ENCODE measurements around the gene MYO1D. TPM values are rescaled to one million over a fixed set of nuclear protein-coding genes. Genes with fewer than 3 reads are reported as not detected.

MYO1D gene
- total and polyA plus RNA-seq, 2 donors (not counting 3 experiments of a cell fraction or from before 2014, with no cell fraction given), result 37.8 to 85.5 TPM

DNA sequence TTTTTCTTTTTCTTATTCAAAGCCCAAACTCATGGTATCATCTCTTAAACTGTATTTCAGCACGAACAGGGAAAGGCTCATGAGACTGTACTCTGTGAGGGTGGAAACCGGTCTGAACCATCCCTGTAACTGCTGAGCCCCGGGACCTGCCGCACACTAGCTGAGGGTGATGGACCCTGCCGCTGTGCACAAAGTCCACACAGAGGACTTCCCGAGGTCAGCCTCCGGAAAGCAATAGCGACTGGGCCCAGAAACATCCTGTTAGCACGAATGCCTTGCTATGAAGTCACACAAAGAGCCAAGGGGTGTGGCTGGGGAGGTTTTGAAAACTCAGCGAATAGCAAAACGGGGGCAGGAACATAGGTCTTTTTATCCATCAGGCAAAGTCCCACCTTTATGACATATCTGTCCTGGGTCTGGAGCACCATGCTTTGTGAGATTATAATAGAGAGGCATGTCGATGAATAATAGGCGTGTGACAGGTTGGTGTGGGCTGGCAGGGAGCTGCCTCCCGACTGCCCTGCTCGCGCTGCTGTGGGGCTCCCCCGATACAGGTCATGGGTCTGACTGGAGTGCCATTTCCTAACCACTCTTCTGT lies 356.7 kb downstream of the MYO1D start:
- Histone ChIP-seq H3K9me3 (replicated peaks; ENCODE audit: control insufficient read depth, insufficient read depth, low read length) (no peaks in the 10 kb centered on the region), H3K27me3 (ENCODE audit: control insufficient read depth in 2 of 2, insufficient read depth in 2 of 2, low read length in 2 of 2) (no peaks in the 10 kb centered on the region), H3K36me3 (ENCODE audit: control insufficient read depth in 2 of 2, extremely low read depth in 1 of 2, insufficient read depth in 2 of 2, low read length in 2 of 2) (no peaks in the 10 kb centered on the region), H3K9ac (replicated peaks; ENCODE audit: extremely low read depth, insufficient read depth, low read length) (peak overlapping the region; percentile 61), H3K4me2 (ENCODE audit: insufficient read depth, low read length) (peak overlapping the region; percentile 56), H2AFZ (ENCODE audit: low read depth, low read length) (peak overlapping the region; percentile 4), H3K9me1 (replicated peaks; ENCODE audit: control insufficient read depth, extremely low read depth, insufficient read depth, low read length) (no peaks in the 10 kb centered on the region), H3K4me3 (replicated peaks in 1 of 3; ENCODE audit: insufficient read depth in 1 of 3, low read depth in 1 of 3, low read length in 3 of 3) (peak overlapping the region in 2 of 3 experiments; percentile 3 to 50), H4K20me1 (replicated peaks; ENCODE audit: control insufficient read depth, extremely low read depth, insufficient read depth, low read length) (no peaks in the 10 kb centered on the region), H3K4me1 (ENCODE audit: control insufficient read depth, extremely low read depth, insufficient read depth, low read length) (peaks cover 19% of the 10 kb centered on the region), H3K79me2 (ENCODE audit: control insufficient read depth, insufficient read depth, low read length) (no peaks in the 10 kb centered on the region), H3K27ac (ENCODE audit: insufficient read depth, low read depth, low read length) (peak overlapping the region; percentile 66)
- CTCF ChIA-PET, result interaction anchor here (0.6 kb wide), 2 partner anchors 93 to 348 kb away, joined by 3 read pairs; no protein-coding TSS in a partner anchor
- TSS peak; percentile 77 for BruUV-seq (replicated peaks)
- dilution Hi-C loops (cut with MboI; ENCODE audit: extremely low pct_ligation_motif_present, low sequenced_read_pairs), result no loop called here
- POLR2A ChIA-PET, result no interaction called here
- DNase-seq (ENCODE audit: low read depth, low spot score), result peak; percentile 62
- TF ChIP-seq POLR2A (IDR thresholded peaks at IDR 0.05; ENCODE audit: low read depth, low read length) (no peak), POLR2AphosphoS5 (IDR thresholded peaks at IDR 0.05; ENCODE audit: insufficient read depth, low read depth, low read length) (peak; percentile 58), EZH2 (IDR thresholded peaks at IDR 0.05; ENCODE audit: borderline replicate concordance, low read depth, low read length, severe bottlenecking) (no peak), MYC (IDR thresholded peaks at IDR 0.05; ENCODE audit: low read depth, low read length) (no peak), GATA2 (IDR thresholded peaks at IDR 0.05; ENCODE audit: insufficient read depth, insufficient read length, low read depth, low read length) (no peak), FOS (IDR thresholded peaks at IDR 0.05; ENCODE audit: borderline replicate concordance, insufficient read depth, low read length) (peak; percentile 15), JUN (IDR thresholded peaks at IDR 0.05; ENCODE audit: borderline replicate concordance, insufficient read depth, insufficient read length, low read depth) (no peak)
- TF ChIP-seq, protein P1, sequence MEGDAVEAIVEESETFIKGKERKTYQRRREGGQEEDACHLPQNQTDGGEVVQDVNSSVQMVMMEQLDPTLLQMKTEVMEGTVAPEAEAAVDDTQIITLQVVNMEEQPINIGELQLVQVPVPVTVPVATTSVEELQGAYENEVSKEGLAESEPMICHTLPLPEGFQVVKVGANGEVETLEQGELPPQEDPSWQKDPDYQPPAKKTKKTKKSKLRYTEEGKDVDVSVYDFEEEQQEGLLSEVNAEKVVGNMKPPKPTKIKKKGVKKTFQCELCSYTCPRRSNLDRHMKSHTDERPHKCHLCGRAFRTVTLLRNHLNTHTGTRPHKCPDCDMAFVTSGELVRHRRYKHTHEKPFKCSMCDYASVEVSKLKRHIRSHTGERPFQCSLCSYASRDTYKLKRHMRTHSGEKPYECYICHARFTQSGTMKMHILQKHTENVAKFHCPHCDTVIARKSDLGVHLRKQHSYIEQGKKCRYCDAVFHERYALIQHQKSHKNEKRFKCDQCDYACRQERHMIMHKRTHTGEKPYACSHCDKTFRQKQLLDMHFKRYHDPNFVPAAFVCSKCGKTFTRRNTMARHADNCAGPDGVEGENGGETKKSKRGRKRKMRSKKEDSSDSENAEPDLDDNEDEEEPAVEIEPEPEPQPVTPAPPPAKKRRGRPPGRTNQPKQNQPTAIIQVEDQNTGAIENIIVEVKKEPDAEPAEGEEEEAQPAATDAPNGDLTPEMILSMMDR (IDR thresholded peaks at IDR 0.05; ENCODE audit: extremely low read depth in 1 of 2, insufficient read depth in 1 of 2, low read depth in 1 of 2, low read length in 2 of 2), result no peak
- TF ChIP-seq, protein P2, sequence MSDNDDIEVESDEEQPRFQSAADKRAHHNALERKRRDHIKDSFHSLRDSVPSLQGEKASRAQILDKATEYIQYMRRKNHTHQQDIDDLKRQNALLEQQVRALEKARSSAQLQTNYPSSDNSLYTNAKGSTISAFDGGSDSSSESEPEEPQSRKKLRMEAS (IDR thresholded peaks at IDR 0.05; ENCODE audit: insufficient read depth, insufficient read length), result no peak
- FAIRE-seq, result peak; percentile 99
- intact Hi-C loops (cut with micrococcal nuclease), result loop anchor here (1.0 kb wide), 2 partner anchors 16 to 31 kb away; no protein-coding TSS in a partner anchor
